NB4 (cell line): Measurements from ENCODE around the gene NOTCH2NLA.
A peak's percentile ranks its signal among the peaks of the same experiment; 100 is the strongest.
"Not testable (repeated sequence)": the region's sequence is repeated elsewhere in the genome, so short reads cannot be mapped to it uniquely, and the experiment has no call there.

Source experiments
- DNase-seq: peaks from one replicate; pipeline ENCODE4 v3.0.0; 2010; ENCODE audit warnings: low read depth
- H3K4me3 ChIP-seq: one replicate; pipeline ENCODE4 v1.5.1; 2011; ENCODE audit warnings: mild to moderate bottlenecking, low read depth, low read length, moderate library complexity

Gene NOTCH2NLA

GRCh38 chr1:146228710-146229477, at the start of gene NOTCH2NLA:
NOTCH2NLA (minus strand) TSS chr1:146229021; CDS start chr1:146189337, 39,684 bp downstream.
- peak within 1 kb of the TSS; percentile 43 for H3K4me3 ChIP-seq
- DNase-seq: peak; percentile 27

DNA sequence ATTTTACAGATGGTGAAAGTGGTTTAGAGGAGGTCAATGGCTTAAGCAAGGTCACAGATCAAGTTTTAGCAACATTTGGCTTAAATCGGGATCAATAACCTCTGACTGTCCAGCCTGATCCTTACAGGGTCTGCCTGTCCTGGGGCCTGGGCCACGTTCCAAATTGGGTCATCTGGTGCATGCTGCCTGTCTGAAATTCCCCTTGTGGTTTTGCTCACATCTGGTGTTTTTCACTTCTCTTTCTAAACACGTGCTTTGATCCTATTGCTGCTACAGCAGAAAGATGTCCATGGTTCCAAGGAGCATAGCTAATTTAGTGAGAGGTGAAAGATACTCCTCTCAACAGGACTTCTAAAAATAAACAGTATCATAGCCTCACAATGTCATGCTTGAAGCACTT, 49.5 kb upstream of the NOTCH2NLA start:
- DNase-seq, H3K4me3 ChIP-seq: not testable (repeated sequence)

DNA sequence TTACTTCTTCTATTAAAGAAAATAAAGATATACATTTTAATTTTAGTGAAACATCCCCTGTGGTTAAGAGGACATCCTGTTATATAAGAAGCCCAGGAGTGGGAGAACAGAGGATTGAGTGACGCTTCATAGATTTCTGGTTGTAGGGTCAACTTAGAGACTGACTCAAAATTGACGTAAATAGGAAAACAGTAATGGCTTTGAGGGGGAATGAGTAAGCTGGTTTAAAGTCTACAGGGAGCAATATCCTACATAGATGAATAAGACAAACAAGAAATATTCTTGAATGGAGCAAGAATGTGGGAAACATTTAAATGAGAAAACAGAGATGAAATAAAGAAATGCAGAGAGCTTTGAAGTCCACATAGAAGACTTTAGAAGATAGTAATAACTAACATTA, 48.3 kb upstream of the NOTCH2NLA start:
- not testable (repeated sequence) for H3K4me3 ChIP-seq, DNase-seq

DNA sequence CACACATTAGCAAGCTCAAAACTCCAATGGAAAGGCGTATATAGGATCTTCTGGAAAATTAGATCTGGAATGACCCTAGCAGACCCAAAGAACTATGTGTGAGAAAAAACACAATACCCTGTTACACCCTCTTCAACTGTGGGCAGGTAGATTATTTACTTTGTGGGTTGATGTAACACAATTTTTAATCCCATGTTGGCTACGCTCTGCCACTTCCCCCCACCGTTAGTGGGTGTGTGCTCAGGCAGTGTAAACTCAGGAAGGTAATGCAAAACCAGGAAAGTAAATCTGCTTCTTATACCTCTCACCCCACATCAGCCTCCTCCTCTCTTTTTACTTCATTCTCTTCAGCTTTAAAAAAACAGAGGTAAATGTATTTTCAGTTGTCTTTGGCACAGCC, 45.3 kb upstream of the NOTCH2NLA start:
- not testable (repeated sequence) for DNase-seq, H3K4me3 ChIP-seq

- DNase-seq, H3K4me3 ChIP-seq: not testable (repeated sequence)
Measured at GRCh38 chr1:146273194-146273593, 44.4 kb upstream of the NOTCH2NLA start.

GRCh38 chr1:146272734-146273133, 43.9 kb upstream of the NOTCH2NLA start:
- not testable (repeated sequence) for DNase-seq, H3K4me3 ChIP-seq

- DNase-seq, H3K4me3 ChIP-seq: not testable (repeated sequence)
Measured at GRCh38 chr1:146271977-146272376, 43.2 kb upstream of the NOTCH2NLA start.

- not testable (repeated sequence) for DNase-seq, H3K4me3 ChIP-seq
Measured at GRCh38 chr1:146270129-146270528, 41.3 kb upstream of the NOTCH2NLA start.

DNA sequence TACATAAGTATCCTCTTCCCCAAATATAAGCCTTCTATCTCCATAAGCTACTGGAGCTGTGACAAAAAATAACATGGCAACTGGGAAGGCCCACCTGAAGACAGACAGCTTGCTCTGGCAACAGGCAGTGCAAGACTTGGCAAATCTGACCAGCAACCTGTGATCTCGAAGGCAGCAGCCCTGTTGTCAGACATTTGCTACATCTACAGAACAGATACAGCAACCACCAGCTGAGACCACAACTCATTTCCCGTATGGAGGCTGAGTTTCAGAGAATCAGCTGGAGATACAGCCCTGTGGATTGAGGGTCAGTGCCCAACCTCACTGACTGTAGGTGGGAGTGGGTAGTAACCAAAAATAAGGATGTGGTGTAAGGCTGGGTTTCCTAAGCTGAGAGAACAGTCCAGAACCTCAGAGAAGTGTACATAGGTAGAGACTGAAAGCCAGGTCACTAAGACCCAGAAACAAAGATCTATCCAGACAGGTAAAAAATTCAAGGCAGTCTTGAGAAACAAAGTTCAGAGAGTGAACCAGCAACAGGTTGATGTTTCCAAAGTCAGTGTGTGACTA, 37.4 kb upstream of the NOTCH2NLA start:
- H3K4me3 ChIP-seq, DNase-seq: not testable (repeated sequence)

- DNase-seq, H3K4me3 ChIP-seq: not testable (repeated sequence)
Measured at GRCh38 chr1:146264761-146265160, 35.9 kb upstream of the NOTCH2NLA start.

- H3K4me3 ChIP-seq, DNase-seq: not testable (repeated sequence)
Measured at GRCh38 chr1:146260006-146260730, 31.3 kb upstream of the NOTCH2NLA start.

DNA sequence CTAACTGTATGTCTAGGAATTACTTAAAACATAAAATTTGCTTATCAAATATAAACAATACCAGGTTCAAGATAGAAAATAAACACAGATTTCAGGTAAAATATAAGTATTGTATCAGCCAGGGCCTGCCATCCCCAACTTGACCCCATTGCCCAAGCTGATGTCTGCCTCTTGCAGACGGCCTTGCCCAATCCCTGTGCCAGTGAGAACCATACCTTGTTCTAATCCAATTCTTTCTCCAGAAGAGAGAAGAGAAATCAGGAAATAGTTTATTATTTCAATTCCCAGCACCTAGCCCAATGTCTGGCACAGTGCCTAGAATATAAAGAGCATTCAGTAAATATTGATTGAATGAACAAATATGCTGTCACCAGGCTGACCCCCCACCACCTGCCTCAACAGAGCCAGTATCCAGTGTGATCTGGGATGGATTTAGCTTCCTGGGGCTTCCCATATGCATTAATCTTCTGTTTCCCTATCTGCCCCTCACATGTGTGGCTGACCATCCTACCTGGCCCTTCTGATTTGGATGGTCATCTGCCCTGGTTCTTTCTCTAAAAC, 29.3 kb upstream of the NOTCH2NLA start:
- DNase-seq, H3K4me3 ChIP-seq: not testable (repeated sequence)

GRCh38 chr1:146254569-146255197, 25.9 kb upstream of the NOTCH2NLA start:
- H3K4me3 ChIP-seq, DNase-seq: not testable (repeated sequence)

DNA sequence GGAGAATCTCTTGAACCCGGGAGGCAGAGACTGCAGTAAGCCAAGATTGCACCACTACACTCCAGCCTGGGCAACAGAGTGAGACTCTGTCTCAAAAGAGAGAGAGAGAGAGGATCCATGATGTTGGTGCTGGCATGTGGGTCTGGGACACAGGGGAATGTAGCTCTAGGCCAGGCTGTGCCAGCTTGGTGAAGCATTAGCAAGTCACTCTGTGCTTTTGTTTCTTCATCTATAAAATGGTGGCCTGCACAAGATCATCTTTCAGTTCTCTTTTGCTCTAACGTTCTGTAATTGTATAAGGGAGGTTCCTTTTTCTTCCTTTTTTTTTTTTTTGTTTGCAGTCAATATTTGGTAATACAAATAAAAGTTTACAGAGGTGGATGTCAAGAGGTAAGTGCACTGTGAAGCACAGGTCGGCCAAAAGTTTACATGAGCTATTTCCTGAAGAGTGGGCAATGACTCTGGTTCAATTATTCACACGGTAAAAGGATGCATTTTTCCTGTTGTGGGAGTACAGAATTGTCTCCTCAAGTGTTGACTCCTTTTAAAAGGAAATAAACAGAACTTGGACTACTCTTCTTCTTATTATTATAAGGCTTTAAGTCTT, 24.5 kb upstream of the NOTCH2NLA start:
- not testable (repeated sequence) for DNase-seq, H3K4me3 ChIP-seq

- not testable (repeated sequence) for DNase-seq, H3K4me3 ChIP-seq
Measured at GRCh38 chr1:146251523-146251922, 22.7 kb upstream of the NOTCH2NLA start.

- DNase-seq, H3K4me3 ChIP-seq: not testable (repeated sequence)
Measured at GRCh38 chr1:146248643-146249042, 19.8 kb upstream of the NOTCH2NLA start.

DNA sequence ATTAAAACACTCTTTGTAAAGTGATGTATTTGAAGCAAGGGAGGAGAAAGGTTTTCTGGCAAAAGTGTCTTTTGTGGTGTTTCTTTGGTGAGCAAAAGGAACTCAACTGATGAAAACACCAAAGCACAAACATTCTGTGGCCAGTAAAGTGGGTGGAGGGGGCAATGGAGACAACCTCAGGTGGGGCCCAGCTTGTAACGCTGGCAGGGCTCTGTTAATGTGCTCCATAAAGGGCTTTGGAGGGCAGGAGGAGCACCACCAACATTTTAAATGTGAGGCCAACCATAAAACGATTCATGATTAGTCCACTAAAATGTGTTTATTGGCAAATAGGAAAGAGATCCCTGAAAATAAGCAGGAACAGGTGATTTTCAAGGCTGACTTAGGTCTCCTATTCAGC, 7.8 kb upstream of the NOTCH2NLA start:
- not testable (repeated sequence) for H3K4me3 ChIP-seq, DNase-seq

GRCh38 chr1:146236026-146236601, 7.3 kb upstream of the NOTCH2NLA start:
- H3K4me3 ChIP-seq, DNase-seq: not testable (repeated sequence)
